Coronary artery (tissue), 2 donors: Measurements from ENCODE around the gene NR2F1.

Experiments used
- DNase-seq: peaks from one replicate; pipeline ENCODE4 v3.0.0-alpha.2; 2017; ENCODE audit warnings: low spot score
- H3K27ac ChIP-seq, 2 donors: fragments of 200-600 bp; sonication (generic); one replicate each; pipeline ENCODE4 v1.5.1; 2016 to 2019
- H3K4me3 ChIP-seq: fragments of 200-600 bp; sonication (generic); 2 replicates; pipeline ENCODE4 v1.5.1; 2016; ENCODE audit warnings: mild to moderate bottlenecking, moderate library complexity
- TF ChIP-seq, protein P1 (sequence below): fragments of 200-600 bp; sonication (generic); IDR thresholded peaks from one replicate; pipeline ENCODE4 v1.5.1; 2019; ENCODE audit warnings: antibody characterized with exemption

NR2F1 gene

DNA sequence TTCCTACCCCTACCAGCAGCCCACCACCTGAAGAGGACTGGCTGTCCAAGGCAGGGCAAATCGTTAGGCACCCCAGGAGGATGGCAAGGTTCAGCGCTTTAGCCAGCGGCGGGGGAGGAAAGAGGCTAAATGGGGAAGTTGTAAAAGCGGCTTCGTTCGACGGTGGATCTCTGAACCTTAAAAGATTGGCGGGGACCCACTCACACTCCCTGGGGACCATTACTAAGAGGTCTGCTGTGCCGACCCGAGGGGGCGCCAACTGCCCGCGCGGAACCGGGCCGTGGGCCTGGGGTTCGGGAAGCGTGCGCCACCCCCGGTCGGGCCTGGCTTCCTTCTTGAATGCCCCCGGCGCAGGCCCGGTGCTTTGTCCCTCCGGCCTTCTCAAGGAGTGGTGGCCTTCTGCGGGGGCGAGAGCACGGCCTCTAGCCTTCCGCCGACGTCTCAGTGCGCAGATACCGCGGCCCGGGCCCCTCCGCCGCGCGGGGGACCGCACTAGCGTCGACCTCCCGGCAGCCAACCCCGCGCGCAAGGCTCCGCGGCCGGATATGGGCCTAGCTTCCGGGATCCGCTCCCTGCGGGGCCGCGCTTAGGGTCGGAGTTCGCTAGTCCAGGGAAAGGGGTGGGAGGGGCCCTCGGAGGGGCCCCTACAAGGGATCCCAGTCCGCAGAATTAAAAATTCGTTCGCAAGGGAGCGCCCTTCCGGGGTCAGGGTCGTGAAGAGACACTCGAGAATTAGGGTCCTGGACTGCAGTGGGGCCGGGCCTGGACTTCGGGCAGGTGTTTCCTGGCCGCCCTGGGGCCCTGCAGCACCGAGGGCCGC is 12.5 kb upstream of the NR2F1 start:
- Histone ChIP-seq H3K27ac (no peak overlapping the region), H3K4me3 (peak overlapping the region; percentile 54)
- TF ChIP-seq, protein P1, sequence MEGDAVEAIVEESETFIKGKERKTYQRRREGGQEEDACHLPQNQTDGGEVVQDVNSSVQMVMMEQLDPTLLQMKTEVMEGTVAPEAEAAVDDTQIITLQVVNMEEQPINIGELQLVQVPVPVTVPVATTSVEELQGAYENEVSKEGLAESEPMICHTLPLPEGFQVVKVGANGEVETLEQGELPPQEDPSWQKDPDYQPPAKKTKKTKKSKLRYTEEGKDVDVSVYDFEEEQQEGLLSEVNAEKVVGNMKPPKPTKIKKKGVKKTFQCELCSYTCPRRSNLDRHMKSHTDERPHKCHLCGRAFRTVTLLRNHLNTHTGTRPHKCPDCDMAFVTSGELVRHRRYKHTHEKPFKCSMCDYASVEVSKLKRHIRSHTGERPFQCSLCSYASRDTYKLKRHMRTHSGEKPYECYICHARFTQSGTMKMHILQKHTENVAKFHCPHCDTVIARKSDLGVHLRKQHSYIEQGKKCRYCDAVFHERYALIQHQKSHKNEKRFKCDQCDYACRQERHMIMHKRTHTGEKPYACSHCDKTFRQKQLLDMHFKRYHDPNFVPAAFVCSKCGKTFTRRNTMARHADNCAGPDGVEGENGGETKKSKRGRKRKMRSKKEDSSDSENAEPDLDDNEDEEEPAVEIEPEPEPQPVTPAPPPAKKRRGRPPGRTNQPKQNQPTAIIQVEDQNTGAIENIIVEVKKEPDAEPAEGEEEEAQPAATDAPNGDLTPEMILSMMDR: no peak
- DNase-seq: no peak

DNA sequence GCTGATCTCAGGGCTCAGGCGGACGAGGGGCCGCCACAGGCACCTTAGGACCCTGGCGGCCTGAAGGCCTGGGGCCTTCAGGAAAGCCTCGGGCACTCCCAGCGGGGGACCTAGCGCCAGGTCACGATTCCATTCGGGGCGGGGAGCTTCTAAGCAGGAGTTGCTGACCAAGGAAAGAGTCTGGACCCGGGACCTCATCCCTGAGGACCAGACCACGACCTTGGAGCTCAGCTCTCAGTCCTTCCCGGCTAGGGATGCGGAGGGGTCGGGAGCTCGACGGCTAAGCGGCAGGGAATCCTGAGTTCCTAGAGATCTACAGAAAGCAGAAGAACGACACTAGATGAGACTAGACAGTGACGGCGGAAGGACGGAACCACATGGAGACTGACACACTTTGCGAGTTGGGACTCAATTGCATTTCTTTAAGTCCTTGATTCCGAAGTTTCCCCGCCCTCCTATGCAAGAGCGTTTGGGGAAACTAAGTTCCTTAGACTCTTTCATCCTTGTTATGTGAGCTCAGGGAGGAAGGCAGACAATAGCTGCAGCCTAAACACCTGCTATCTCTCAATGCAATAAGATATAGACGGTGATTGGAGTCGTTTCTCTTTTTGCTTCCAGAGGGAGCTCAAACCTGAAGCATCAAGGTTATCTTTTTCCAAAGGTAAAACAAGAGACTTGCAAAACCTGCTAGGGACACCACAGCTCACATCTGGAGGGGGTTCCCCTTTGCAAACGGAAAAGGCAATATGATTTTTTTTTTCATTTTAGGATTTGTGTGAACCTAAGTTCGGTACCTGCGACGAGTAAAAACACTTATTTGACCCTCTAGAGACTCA is 11.7 kb upstream of the NR2F1 start:
- Histone ChIP-seq H3K4me3 (peak overlapping the region; percentile 54), H3K27ac (no peak overlapping the region)
- no peak for DNase-seq
- TF ChIP-seq, protein P1: no peak

DNA sequence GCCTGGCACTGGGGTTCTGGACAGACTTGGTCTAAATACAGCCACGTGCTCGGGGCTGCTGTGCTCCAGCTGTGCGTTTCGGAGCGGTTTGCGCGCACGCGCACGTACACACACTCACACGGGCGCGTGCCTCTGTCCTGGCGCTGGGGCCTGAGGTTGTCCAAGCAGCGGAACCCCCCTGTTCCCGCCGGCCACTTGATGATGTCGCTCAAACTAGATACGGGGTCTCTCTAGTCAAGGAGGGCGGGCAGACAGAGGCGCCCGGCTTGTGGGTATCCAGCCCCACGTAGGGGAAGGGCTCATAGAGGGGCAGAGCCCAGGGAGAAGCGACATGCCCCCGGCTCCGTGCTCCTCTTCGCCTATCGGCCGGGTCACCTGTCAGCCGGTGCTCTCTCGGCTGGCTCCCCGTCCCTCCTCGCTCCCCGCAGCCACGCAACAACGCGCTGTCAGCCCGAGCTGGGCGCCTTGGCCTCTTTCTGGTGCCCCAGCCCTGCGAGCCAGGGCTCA is 10.9 kb upstream of the NR2F1 start:
- DNase-seq: no peak

DNA sequence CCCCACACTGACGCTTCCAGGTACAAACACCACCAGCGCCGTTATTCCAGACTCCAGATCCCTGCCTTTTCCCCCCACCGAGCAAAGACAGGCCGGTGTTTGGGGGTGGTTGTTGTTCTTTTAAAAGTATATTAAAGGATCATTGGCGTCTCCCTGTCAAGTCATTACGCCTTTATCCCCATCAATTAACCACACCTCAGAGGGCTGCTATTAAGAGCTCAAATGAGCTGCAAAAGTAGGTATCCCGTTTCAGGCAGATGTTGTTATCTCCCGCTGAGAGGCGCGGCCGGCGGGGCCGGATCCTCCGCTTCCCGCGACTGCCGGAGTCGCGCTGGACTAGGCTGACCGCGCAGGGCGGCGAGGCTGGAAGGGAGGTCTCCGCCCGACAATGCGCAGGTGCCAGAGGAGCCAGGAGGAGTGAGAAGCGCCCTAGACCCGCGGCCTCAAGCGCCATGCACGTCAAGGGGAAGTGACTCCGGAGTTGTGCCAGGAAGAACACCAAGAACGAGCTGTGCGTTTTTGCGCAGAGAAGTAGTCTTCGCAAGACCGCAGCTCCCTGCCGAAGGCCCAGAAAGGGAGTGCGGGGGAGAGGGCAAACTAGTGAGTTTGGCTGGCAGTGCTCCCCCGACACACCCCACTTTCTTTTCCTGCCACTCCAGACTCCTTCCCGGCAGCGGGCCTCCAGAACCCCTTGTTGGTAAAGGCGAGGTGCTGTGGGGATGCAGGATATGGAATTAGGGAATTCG is 10.2 kb upstream of the NR2F1 start:
- TF ChIP-seq, protein P1: no peak
- Histone ChIP-seq H3K4me3 (peak overlapping the region; percentile 52), H3K27ac (no peak overlapping the region)
- DNase-seq: no peak

More for the DNA sequence above, 10.9 kb upstream of the NR2F1 start:
- Histone ChIP-seq H3K4me3 (peak overlapping the region; percentile 52), H3K27ac (no peak overlapping the region)
- TF ChIP-seq, protein P1: no peak

DNA sequence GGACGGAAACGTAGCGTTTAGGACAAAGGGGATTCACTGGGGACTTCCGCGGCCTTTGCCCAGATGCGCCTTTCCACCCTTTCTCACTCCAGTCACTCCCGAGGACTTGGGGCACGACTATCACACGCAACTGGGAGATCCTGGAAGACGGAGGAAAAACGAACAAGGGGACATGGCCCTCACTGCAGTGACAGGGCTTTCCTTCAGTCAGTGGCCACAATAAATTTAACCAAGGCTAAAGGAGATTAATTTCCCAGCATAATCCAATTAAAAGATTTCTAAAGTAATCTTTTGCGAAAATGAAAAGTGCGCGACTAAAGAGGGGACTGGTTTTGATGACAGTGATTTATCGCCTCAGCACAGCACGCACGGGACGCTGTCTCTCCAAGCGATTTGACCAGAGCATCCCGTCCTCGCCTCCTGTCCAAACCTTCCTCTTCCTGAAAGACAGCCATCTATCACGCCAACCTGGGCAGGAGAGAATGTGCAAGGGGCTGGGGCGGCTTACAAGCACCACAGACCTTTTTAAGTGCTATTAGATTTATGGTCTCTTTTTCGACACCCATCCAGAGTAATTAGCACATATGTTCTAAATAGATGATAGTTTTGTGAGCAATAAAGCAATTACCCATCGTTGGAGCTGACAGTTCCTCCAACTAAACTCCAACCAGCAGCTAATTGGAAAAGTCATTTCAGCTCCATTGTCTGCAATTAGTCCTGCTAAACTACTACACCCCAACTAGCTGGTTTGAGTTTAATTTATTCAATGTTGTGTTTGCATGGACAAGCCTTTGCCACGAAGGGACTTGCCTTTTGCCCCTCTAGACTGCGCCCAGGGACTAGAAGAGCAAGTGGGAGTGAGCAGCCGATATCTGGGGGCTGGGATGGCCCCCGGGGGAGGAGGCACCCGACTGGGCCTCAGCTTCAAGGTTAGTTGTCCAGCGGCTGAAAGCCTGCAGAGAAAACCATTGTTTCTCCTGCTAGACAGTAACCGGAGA is 9.4 kb upstream of the NR2F1 start:
- Histone ChIP-seq H3K4me3 (peak overlapping the region; percentile 52), H3K27ac (no peak overlapping the region)
- DNase-seq: no peak
- TF ChIP-seq, protein P1: no peak
